Stomach (tissue), 9 donors: Measurements from ENCODE around the gene GNRHR. TPM values are rescaled to one million over a fixed set of nuclear protein-coding genes. Genes with fewer than 3 reads are reported as not detected.

Experiments
- DNase-seq, 2 donors: peaks; one replicate each; pipeline versions ENCODE4 v3.0.0 to v3.0.0-alpha.2; 2013 to 2019
- H3K27ac ChIP-seq, 5 donors: fragments of 200-600 bp in 4 of 5; sonication (generic) in 4 of 5; one replicate each; pipeline ENCODE4 v1.5.1; 2013 to 2019; ENCODE audit warnings: mild to moderate bottlenecking in 1 of 5, moderate library complexity in 1 of 5
- H3K27me3 ChIP-seq, 3 donors: fragments of 200-600 bp; sonication (generic); one replicate each; pipeline ENCODE4 v1.5.1; 2017 to 2019; ENCODE audit warnings: mixed run types in 1 of 3
- H3K36me3 ChIP-seq, 4 donors: fragments of 200-600 bp; sonication (generic); 1 replicate in 3 of 4; 2 replicates in 1 of 4; pipeline ENCODE4 v1.5.1; 2016 to 2019
- H3K4me1 ChIP-seq, 4 donors: fragments of 200-600 bp; sonication (generic); one replicate each; pipeline ENCODE4 v1.5.1; 2016 to 2019
- H3K4me3 ChIP-seq, 4 donors: fragments of 200-600 bp; sonication (generic) in 3 of 4; one replicate each; pipeline ENCODE4 v1.5.1; 2016 to 2019; ENCODE audit warnings: mild to moderate bottlenecking in 1 of 4
- H3K9me3 ChIP-seq, 4 donors: fragments of 200-600 bp; sonication (generic); one replicate each; pipeline ENCODE4 v1.5.1; 2016 to 2019
- CTCF ChIP-seq, 7 experiments: fragments of 450-650 bp in 4 of 7; fragments of 200-600 bp in 3 of 7; sonication (generic) in 3 of 7; IDR thresholded peaks; one replicate each; pipeline ENCODE4 v1.5.1; 2016 to 2019; ENCODE audit warnings: antibody characterized with exemption in 7 of 7, control low read depth in 2 of 7, mild to moderate bottlenecking in 1 of 7
- EP300 ChIP-seq: sonication (generic); formaldehyde crosslinking; IDR thresholded peaks from one replicate; pipeline ENCODE4 v1.6.1; 2017; ENCODE audit warnings: antibody characterized with exemption
- POLR2A ChIP-seq, 4 donors: fragments of 450-650 bp; IDR thresholded peaks; one replicate each; pipeline ENCODE4 v1.6.1; 2016; ENCODE audit warnings: antibody characterized with exemption in 4 of 4, control low read depth in 2 of 4, mild to moderate bottlenecking in 1 of 4, moderate library complexity in 1 of 4
- POLR2AphosphoS5 ChIP-seq, 3 donors: sonication (generic); formaldehyde crosslinking; IDR thresholded peaks; one replicate each; pipeline ENCODE4 v1.6.1; 2016; ENCODE audit warnings: antibody characterized with exemption in 3 of 3
- WGBS, 5 donors: extraction: QIAGEN DNeasy Blood & Tissue Kit in 3 of 5; methylation state at CpG; one replicate each; pipeline versions ENCODE4 v1.1.5 to v1.1.7; 2013 to 2018; 5-methylcytosine and 5-hydroxymethylcytosine counted together
- intact Hi-C: fragments of 100-400 bp; cut with DNase I; formaldehyde crosslinking; loops from one replicate; pipeline ENCODE4 v1.15.1; 2023; ENCODE audit warnings: low total_unique reads
- polyA plus RNA-seq, 3 donors: library from polyadenylated mRNA; stranded (reverse); fragments of 200-250 nt; gene quantifications; one replicate each; pipeline ENCODE4 v1.2.3, GENCODE V29; 2013
- total RNA-seq, 5 donors: library from RNA; depleted of rRNA; stranded (reverse); fragments of >200 nt; gene quantifications; one replicate each; pipeline versions ENCODE4 v1.1.0 to v1.2.3, GENCODE V29; 2014 to 2016
- donor health status: healthy with polysubstance abuse.
- donor health status: Bipolar disorder and iron deficiency.
- donor health status: healthy.

The GNRHR gene
- total and polyA plus RNA-seq, 8 donors: not detected

- WGBS, 5 donors: 83 to 96% (median 93%) methylated on average over 3 of the region's 3 CpGs
- no peaks in the 10 kb centered on the region for H3K9me3 ChIP-seq
- DNase-seq: no peak
- H3K27me3 ChIP-seq: no peaks in the 10 kb centered on the region
- H3K4me1 ChIP-seq: no peaks in the 10 kb centered on the region
- no peak overlapping the region for H3K4me3 ChIP-seq
- no peak overlapping the region for H3K27ac ChIP-seq
- TF ChIP-seq POLR2AphosphoS5 (IDR thresholded peaks at IDR 0.05): no peak
- no peak for TF ChIP-seq CTCF (IDR thresholded peaks at IDR 0.05)
- no peak for TF ChIP-seq EP300
- no peak for TF ChIP-seq POLR2A (IDR thresholded peaks at IDR 0.05)
- peaks cover 0 to 39% (median 28%) of the 10 kb centered on the region in 4 donors for H3K36me3 ChIP-seq
- intact Hi-C loops: no loop called here
Measured at GRCh38 chr4:67719953-67720617, 34.1 kb downstream of the GNRHR start.

- H3K9me3 ChIP-seq: no peaks in the 10 kb centered on the region
- 92 to 99% (median 96%) methylated on average over 2 of the region's 2 CpGs for WGBS, 5 donors
- no peaks in the 10 kb centered on the region for H3K27me3 ChIP-seq
- no peak for TF ChIP-seq POLR2A (IDR thresholded peaks at IDR 0.05)
- TF ChIP-seq CTCF (IDR thresholded peaks at IDR 0.05): no peak
- TF ChIP-seq POLR2AphosphoS5 (IDR thresholded peaks at IDR 0.05): no peak
- no peak for TF ChIP-seq EP300
- no peaks in the 10 kb centered on the region for H3K4me1 ChIP-seq
- no peak overlapping the region for H3K4me3 ChIP-seq
- intact Hi-C loops: no loop called here
- no peak for DNase-seq
- H3K27ac ChIP-seq: no peak overlapping the region
- peaks cover 0 to 39% (median 28%) of the 10 kb centered on the region in 4 donors for H3K36me3 ChIP-seq
Measured at GRCh38 chr4:67718848-67719247, 35.3 kb downstream of the GNRHR start.

GRCh38 chr4:67717586-67717985 lies 36.6 kb downstream of the GNRHR start:
- no peaks in the 10 kb centered on the region for H3K27me3 ChIP-seq
- H3K4me1 ChIP-seq: peaks cover 0 to 7% (median 3%) of the 10 kb centered on the region in 4 donors
- TF ChIP-seq EP300 (no peak), CTCF (IDR thresholded peaks at IDR 0.05) (no peak), POLR2A (IDR thresholded peaks at IDR 0.05) (no peak), POLR2AphosphoS5 (IDR thresholded peaks at IDR 0.05) (no peak)
- no peak for DNase-seq
- H3K27ac ChIP-seq: no peak overlapping the region
- H3K4me3 ChIP-seq: no peak overlapping the region
- intact Hi-C loops: no loop called here
- H3K36me3 ChIP-seq: peaks cover 0 to 36% (median 27%) of the 10 kb centered on the region in 4 donors
- 97 to 100% (median 99%) methylated on average over 2 of the region's 2 CpGs for WGBS, 5 donors
- H3K9me3 ChIP-seq: no peaks in the 10 kb centered on the region

- Histone ChIP-seq H3K27ac (no peak overlapping the region), H3K4me1 (peaks cover 0 to 11% (median 7%) of the 10 kb centered on the region in 4 donors), H3K9me3 (no peaks in the 10 kb centered on the region), H3K36me3 (peaks cover 0 to 12% (median 11%) of the 10 kb centered on the region in 4 donors), H3K27me3 (no peaks in the 10 kb centered on the region), H3K4me3 (no peak overlapping the region)
- DNase-seq: no peak
- WGBS, 5 donors: 82 to 96% (median 91%) methylated on average over 6 of the region's 6 CpGs
- no peak for TF ChIP-seq POLR2A (IDR thresholded peaks at IDR 0.05)
- TF ChIP-seq CTCF (IDR thresholded peaks at IDR 0.05): no peak
- no peak for TF ChIP-seq POLR2AphosphoS5 (IDR thresholded peaks at IDR 0.05)
- no peak for TF ChIP-seq EP300
- intact Hi-C loops: no loop called here
Measured at GRCh38 chr4:67714955-67715354, 39.2 kb downstream of the GNRHR start.
